Measurements from ENCODE around the gene MARS2.

DNA sequence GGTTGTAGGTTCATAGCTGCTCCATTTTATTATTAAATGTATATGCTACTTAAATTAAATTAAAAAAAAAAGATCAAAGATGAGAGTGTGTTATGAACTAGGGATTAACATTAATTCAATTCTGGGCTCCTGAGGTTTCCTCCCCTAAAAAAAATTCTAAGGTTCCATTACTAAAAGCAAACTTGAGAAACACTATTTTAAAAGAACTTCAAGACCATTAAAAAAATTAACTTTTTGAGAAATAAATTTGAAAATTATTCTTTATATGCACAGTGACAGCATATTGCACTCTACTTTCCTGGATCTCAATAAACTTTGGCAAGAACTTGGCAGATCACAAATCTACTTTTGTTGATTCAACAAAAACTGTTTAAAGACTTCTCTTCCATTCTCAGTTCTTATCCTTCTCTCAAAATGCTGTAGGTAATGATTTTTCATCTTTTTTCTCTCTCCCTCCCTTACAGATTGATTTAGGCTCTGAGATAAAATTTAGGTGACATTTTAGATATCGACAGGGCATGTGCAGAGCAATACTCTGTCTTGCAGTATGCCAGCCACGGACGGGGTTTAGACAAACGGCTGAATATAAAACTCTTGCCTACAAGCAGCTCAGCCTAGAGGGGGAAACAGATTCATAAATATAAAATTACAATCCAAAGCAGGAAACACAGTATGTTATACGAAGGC, 592 bp upstream of the MARS2 start:
- TF ChIP-seq, protein P1, sequence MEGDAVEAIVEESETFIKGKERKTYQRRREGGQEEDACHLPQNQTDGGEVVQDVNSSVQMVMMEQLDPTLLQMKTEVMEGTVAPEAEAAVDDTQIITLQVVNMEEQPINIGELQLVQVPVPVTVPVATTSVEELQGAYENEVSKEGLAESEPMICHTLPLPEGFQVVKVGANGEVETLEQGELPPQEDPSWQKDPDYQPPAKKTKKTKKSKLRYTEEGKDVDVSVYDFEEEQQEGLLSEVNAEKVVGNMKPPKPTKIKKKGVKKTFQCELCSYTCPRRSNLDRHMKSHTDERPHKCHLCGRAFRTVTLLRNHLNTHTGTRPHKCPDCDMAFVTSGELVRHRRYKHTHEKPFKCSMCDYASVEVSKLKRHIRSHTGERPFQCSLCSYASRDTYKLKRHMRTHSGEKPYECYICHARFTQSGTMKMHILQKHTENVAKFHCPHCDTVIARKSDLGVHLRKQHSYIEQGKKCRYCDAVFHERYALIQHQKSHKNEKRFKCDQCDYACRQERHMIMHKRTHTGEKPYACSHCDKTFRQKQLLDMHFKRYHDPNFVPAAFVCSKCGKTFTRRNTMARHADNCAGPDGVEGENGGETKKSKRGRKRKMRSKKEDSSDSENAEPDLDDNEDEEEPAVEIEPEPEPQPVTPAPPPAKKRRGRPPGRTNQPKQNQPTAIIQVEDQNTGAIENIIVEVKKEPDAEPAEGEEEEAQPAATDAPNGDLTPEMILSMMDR (IDR thresholded peaks at IDR 0.05; ENCODE audit: low read depth, low read length, poor library complexity, severe bottlenecking) = no peak
- TF ChIP-seq EZH2phosphoT487 (IDR thresholded peaks at IDR 0.05; ENCODE audit: borderline replicate concordance, low read length) = no peak

Measured in DOHH2 (cell line).